Tibial nerve (tissue), 4 donors: ENCODE measurements around the gene AUTS2. TPM values are rescaled to one million over a fixed set of nuclear protein-coding genes. Genes with fewer than 3 reads are reported as not detected.

Source experiments
- DNase-seq, 2 donors: peaks; one replicate each; pipeline ENCODE4 v3.0.0-alpha.2; 2019; ENCODE audit warnings: low spot score in 2 of 2
- H3K27ac ChIP-seq, 4 donors: fragments of 200-600 bp; sonication (generic) in 3 of 4; one replicate each; pipeline ENCODE4 v1.5.1; 2017 to 2019; ENCODE audit warnings: mild to moderate bottlenecking in 1 of 4
- H3K27me3 ChIP-seq, 2 donors: fragments of 200-600 bp; sonication (generic) in 1 of 2; one replicate each; pipeline versions ENCODE4 v1.5.1 to v1.6.0; 2017 to 2019
- H3K36me3 ChIP-seq, 3 donors: fragments of 200-600 bp; sonication (generic); one replicate each; pipeline ENCODE4 v1.5.1; 2018 to 2019
- H3K4me1 ChIP-seq, 4 donors: fragments of 200-600 bp; sonication (generic) in 3 of 4; one replicate each; pipeline ENCODE4 v1.5.1; 2017 to 2019
- H3K4me3 ChIP-seq, 4 donors: fragments of 200-600 bp; sonication (generic) in 3 of 4; one replicate each; pipeline ENCODE4 v1.5.1; 2017 to 2019; ENCODE audit warnings: mild to moderate bottlenecking in 1 of 4, moderate library complexity in 1 of 4
- H3K9me3 ChIP-seq, 4 donors: fragments of 200-600 bp; sonication (generic) in 3 of 4; one replicate each; pipeline ENCODE4 v1.5.1; 2017 to 2019
- CTCF ChIP-seq, 5 experiments: fragments of 200-600 bp in 3 of 5; fragments of 450-650 bp in 2 of 5; sonication (generic) in 3 of 5; IDR thresholded peaks; one replicate each; pipeline ENCODE4 v1.5.1; 2016 to 2019; ENCODE audit warnings: antibody characterized with exemption in 5 of 5, mild to moderate bottlenecking in 3 of 5, moderate library complexity in 2 of 5
- EP300 ChIP-seq, 2 donors: sonication (generic); formaldehyde crosslinking; IDR thresholded peaks; one replicate each; pipeline ENCODE4 v1.6.1; 2017; ENCODE audit warnings: antibody characterized with exemption in 2 of 2, mild to moderate bottlenecking in 1 of 2
- POLR2A ChIP-seq, 2 donors: fragments of 450-650 bp; IDR thresholded peaks; one replicate each; pipeline ENCODE4 v1.6.1; 2017; ENCODE audit warnings: antibody characterized with exemption in 2 of 2, mild to moderate bottlenecking in 2 of 2, moderate library complexity in 2 of 2
- WGBS, 2 donors: methylation state at CpG; one replicate each; pipeline ENCODE4 v1.1.5; 2018; 5-methylcytosine and 5-hydroxymethylcytosine counted together
- total RNA-seq, 4 donors: library from RNA; depleted of rRNA; stranded (reverse); fragments of >200 nt; gene quantifications; one replicate each; pipeline ENCODE4 v1.1.0, GENCODE V29; 2016

The AUTS2 gene
- total RNA-seq, 4 donors from 2014 or later = 56.6 to 87.9 (median 71.6) TPM

- Histone ChIP-seq H3K27me3 (no peaks in the 10 kb centered on the region), H3K4me3 (no peak overlapping the region), H3K36me3 (no peaks in the 10 kb centered on the region), H3K9me3 (no peaks in the 10 kb centered on the region), H3K4me1 (no peaks in the 10 kb centered on the region), H3K27ac (no peak overlapping the region)
- no peak for DNase-seq
- 87 to 88% methylated on average over 6 of the region's 6 CpGs for WGBS, 2 donors
- TF ChIP-seq CTCF (IDR thresholded peaks at IDR 0.05) (no peak), EP300 (IDR thresholded peaks at IDR 0.05) (no peak), POLR2A (IDR thresholded peaks at IDR 0.05) (no peak)
Measured at GRCh38 chr7:70301673-70302185, 703.5 kb downstream of the AUTS2 start.

- no peak overlapping the region for H3K4me3 ChIP-seq
- H3K27me3 ChIP-seq = no peaks in the 10 kb centered on the region
- H3K9me3 ChIP-seq = no peaks in the 10 kb centered on the region
- no peaks in the 10 kb centered on the region for H3K36me3 ChIP-seq
- TF ChIP-seq POLR2A (IDR thresholded peaks at IDR 0.05) (no peak), EP300 (IDR thresholded peaks at IDR 0.05) (no peak), CTCF (IDR thresholded peaks at IDR 0.05) (no peak)
- no peak for DNase-seq
- WGBS, 2 donors = 60 to 98% methylated on average over 7 of the region's 7 CpGs
- no peak overlapping the region for H3K27ac ChIP-seq
- no peaks in the 10 kb centered on the region for H3K4me1 ChIP-seq
Measured at GRCh38 chr7:70303309-70303708, 705.0 kb downstream of the AUTS2 start.

GRCh38 chr7:70303780-70304179 lies 705.5 kb downstream of the AUTS2 start:
- no peaks in the 10 kb centered on the region for H3K27me3 ChIP-seq
- no peaks in the 10 kb centered on the region for H3K9me3 ChIP-seq
- TF ChIP-seq POLR2A (IDR thresholded peaks at IDR 0.05) (no peak), EP300 (IDR thresholded peaks at IDR 0.05) (no peak), CTCF (IDR thresholded peaks at IDR 0.05) (no peak)
- no peak overlapping the region for H3K4me3 ChIP-seq
- DNase-seq = no peak
- no peaks in the 10 kb centered on the region for H3K4me1 ChIP-seq
- no peaks in the 10 kb centered on the region for H3K36me3 ChIP-seq
- WGBS, 2 donors = 80 to 84% methylated on average over 2 of the region's 2 CpGs
- H3K27ac ChIP-seq = no peak overlapping the region

- H3K27ac ChIP-seq = no peak overlapping the region
- TF ChIP-seq EP300 (IDR thresholded peaks at IDR 0.05) = no peak
- TF ChIP-seq POLR2A (IDR thresholded peaks at IDR 0.05) = no peak
- TF ChIP-seq CTCF (IDR thresholded peaks at IDR 0.05) = no peak
- no peak overlapping the region for H3K4me3 ChIP-seq
- no peaks in the 10 kb centered on the region for H3K36me3 ChIP-seq
- H3K27me3 ChIP-seq = no peaks in the 10 kb centered on the region
- H3K9me3 ChIP-seq = no peaks in the 10 kb centered on the region
- no peak for DNase-seq
- no peaks in the 10 kb centered on the region for H3K4me1 ChIP-seq
- WGBS, 2 donors = 57 to 69% methylated on average over 2 of the region's 2 CpGs
Measured at GRCh38 chr7:70306173-70306572, 707.9 kb downstream of the AUTS2 start.

- Histone ChIP-seq H3K27me3 (no peaks in the 10 kb centered on the region), H3K4me1 (no peaks in the 10 kb centered on the region), H3K4me3 (no peak overlapping the region), H3K9me3 (no peaks in the 10 kb centered on the region), H3K27ac (no peak overlapping the region), H3K36me3 (no peaks in the 10 kb centered on the region)
- WGBS, 2 donors = 90 to 98% methylated on average over 3 of the region's 3 CpGs
- no peak for TF ChIP-seq POLR2A (IDR thresholded peaks at IDR 0.05)
- TF ChIP-seq CTCF (IDR thresholded peaks at IDR 0.05) = no peak
- TF ChIP-seq EP300 (IDR thresholded peaks at IDR 0.05) = no peak
- no peak for DNase-seq
Measured at GRCh38 chr7:70307544-70308106, 709.4 kb downstream of the AUTS2 start.
